Panc1 (cell line): ENCODE measurements around the gene KIZ.

ENCODE experiments used
- POLR2AphosphoS5 ChIP-seq: IDR thresholded peaks from 2 replicates; pipeline ENCODE4 v1.6.1; 2012; ENCODE audit warnings: mild to moderate bottlenecking, low read depth, low read length, moderate library complexity
- REST ChIP-seq, 2 experiments: IDR thresholded peaks; 2 replicates each; pipeline ENCODE4 v1.6.1; 2011 to 2012; ENCODE audit warnings: low read depth in 2 of 2, control low read depth in 1 of 2, low read length in 1 of 2, mild to moderate bottlenecking in 1 of 2, moderate library complexity in 1 of 2; ENCODE audit not compliant: insufficient read depth in 1 of 2
- SIN3A ChIP-seq: IDR thresholded peaks from 2 replicates; pipeline ENCODE4 v1.6.1; 2012; ENCODE audit warnings: low read depth, mild to moderate bottlenecking, low read length, moderate library complexity, borderline replicate concordance; ENCODE audit not compliant: insufficient read depth
- TCF7L2 ChIP-seq: IDR thresholded peaks from 2 replicates; pipeline ENCODE4 v1.6.1; 2011; ENCODE audit warnings: mild to moderate bottlenecking, low read depth, low read length, inconsistent platforms
- TF ChIP-seq, protein P1 (sequence below): fragments of 450-650 bp; IDR thresholded peaks from 2 replicates; pipeline ENCODE4 v1.5.1; 2017; ENCODE audit warnings: mild to moderate bottlenecking

DNA sequence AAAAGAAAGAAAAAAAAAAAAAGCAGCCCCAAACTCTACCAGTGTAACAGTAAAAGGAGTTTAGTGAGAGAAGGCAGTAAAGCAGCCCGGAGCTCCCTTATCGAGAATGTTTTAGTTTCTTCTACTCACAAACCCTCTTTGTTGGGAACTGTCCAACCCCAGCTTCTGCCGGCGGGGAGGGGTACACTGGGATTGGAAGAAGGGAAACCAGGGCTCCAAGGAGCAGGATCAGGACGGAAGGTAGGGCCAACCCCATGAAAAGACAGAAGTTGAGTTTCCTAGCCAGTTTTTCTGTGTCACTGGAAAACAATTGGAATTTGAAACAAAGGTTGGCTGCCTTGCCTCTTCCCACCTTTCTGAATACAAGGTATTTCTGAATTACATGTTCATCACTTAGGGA is 66.0 kb downstream of the KIZ start:
- TF ChIP-seq, protein P1, sequence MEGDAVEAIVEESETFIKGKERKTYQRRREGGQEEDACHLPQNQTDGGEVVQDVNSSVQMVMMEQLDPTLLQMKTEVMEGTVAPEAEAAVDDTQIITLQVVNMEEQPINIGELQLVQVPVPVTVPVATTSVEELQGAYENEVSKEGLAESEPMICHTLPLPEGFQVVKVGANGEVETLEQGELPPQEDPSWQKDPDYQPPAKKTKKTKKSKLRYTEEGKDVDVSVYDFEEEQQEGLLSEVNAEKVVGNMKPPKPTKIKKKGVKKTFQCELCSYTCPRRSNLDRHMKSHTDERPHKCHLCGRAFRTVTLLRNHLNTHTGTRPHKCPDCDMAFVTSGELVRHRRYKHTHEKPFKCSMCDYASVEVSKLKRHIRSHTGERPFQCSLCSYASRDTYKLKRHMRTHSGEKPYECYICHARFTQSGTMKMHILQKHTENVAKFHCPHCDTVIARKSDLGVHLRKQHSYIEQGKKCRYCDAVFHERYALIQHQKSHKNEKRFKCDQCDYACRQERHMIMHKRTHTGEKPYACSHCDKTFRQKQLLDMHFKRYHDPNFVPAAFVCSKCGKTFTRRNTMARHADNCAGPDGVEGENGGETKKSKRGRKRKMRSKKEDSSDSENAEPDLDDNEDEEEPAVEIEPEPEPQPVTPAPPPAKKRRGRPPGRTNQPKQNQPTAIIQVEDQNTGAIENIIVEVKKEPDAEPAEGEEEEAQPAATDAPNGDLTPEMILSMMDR = no peak
- TF ChIP-seq POLR2AphosphoS5 (no peak), SIN3A (no peak), REST (IDR thresholded peaks at IDR 0.05; ENCODE audit: insufficient read depth in 1 of 2, low read depth in 2 of 2, low read length in 1 of 2) (no peak), TCF7L2 (no peak)
